Loucy (cell line): Measurements from ENCODE around the gene ROS1.
A peak's percentile ranks its signal among the peaks of the same experiment; 100 is the strongest.

Experiments
- H2AFZ ChIP-seq: fragments of 200-600 bp; sonication (generic); 2 replicates; pipeline ENCODE4 v1.6.0; 2016; ENCODE audit warnings: antibody characterized with exemption, mild to moderate bottlenecking, low read length, moderate library complexity
- H3F3A ChIP-seq: fragments of 200-600 bp; 2 replicates; pipeline ENCODE4 v1.6.0; 2016; ENCODE audit warnings: antibody characterized with exemption, low read depth, mild to moderate bottlenecking
- H3K27me3 ChIP-seq: fragments of 200-600 bp; sonication (generic); 2 replicates; pipeline ENCODE4 v1.6.1; 2014; ENCODE audit warnings: low read length, mild to moderate bottlenecking; ENCODE audit not compliant: insufficient read depth, poor library complexity, severe bottlenecking
- H3K36me3 ChIP-seq: fragments of 200-600 bp; sonication (generic); 2 replicates; pipeline ENCODE4 v1.6.1; 2016; ENCODE audit warnings: low read length; ENCODE audit not compliant: insufficient read depth
- H3K4me1 ChIP-seq: fragments of 200-600 bp; sonication (generic); 2 replicates; pipeline ENCODE4 v1.5.1; 2014; ENCODE audit warnings: low read length, mild to moderate bottlenecking; ENCODE audit not compliant: insufficient read depth, poor library complexity, severe bottlenecking
- H3K4me2 ChIP-seq: fragments of 200-600 bp; sonication (generic); 2 replicates; pipeline ENCODE4 v1.6.0; 2014; ENCODE audit warnings: antibody characterized with exemption, low read length, low read depth, mild to moderate bottlenecking; ENCODE audit not compliant: poor library complexity, severe bottlenecking
- H3K4me3 ChIP-seq: fragments of 200-600 bp; sonication (generic); 2 replicates; pipeline ENCODE4 v1.5.1; 2014; ENCODE audit warnings: low read length, mild to moderate bottlenecking, mixed read lengths; ENCODE audit not compliant: poor library complexity, severe bottlenecking
- H3K79me2 ChIP-seq: fragments of 200-600 bp; sonication (generic); 2 replicates; pipeline ENCODE4 v1.6.1; 2014; ENCODE audit warnings: low read length; ENCODE audit not compliant: insufficient read depth
- H3K9ac ChIP-seq: fragments of 200-600 bp; sonication (generic); 2 replicates; pipeline ENCODE4 v1.6.0; 2014; ENCODE audit warnings: mild to moderate bottlenecking, low read depth, low read length, moderate library complexity; ENCODE audit not compliant: poor library complexity, severe bottlenecking
- H3K9me2 ChIP-seq: fragments of 200-600 bp; sonication (generic); replicated peaks from 2 replicates; pipeline ENCODE4 v1.6.1; 2016; ENCODE audit warnings: low read depth, low read length, mixed read lengths
- H3K9me3 ChIP-seq: fragments of 200-600 bp; sonication (generic); 2 replicates; pipeline ENCODE4 v1.6.1; 2014; ENCODE audit warnings: mild to moderate bottlenecking, antibody characterized with exemption, low read length, low read depth; ENCODE audit not compliant: insufficient read depth
- H4K20me1 ChIP-seq: fragments of 200-600 bp; sonication (generic); 2 replicates; pipeline ENCODE4 v1.6.0; 2014; ENCODE audit warnings: antibody characterized with exemption, low read length, mild to moderate bottlenecking; ENCODE audit not compliant: insufficient read depth, poor library complexity, severe bottlenecking
- EZH2phosphoT487 ChIP-seq: fragments of 200-600 bp; IDR thresholded peaks from 2 replicates; pipeline ENCODE4 v1.6.1; 2018; ENCODE audit warnings: antibody characterized with exemption, mild to moderate bottlenecking, moderate library complexity, borderline replicate concordance
- TF ChIP-seq, protein P1 (sequence below): fragments of 200-600 bp; sonication (generic); conservative IDR thresholded peaks from 2 replicates; pipeline ENCODE4 v1.5.1; 2014; ENCODE audit warnings: mild to moderate bottlenecking, antibody characterized with exemption, low read length

The ROS1 gene

DNA sequence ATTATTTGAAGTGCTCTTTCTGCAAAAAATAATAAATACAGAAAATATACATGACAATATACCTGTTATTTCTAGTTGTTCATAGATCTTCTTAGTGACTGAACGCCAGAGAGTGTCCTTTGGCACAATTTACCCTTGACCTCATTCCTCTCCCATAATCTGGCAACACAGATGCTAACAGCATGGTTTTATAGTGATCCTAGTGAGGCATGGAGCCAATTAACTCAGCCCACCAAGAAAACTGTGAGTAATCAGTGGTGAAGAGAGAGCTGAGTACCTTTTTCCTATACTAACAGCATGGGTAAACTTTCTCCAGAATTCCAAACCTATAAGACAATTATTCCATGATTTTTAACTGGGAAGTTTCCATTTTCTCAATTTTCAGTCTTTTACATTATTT lies 99.3 kb downstream of the ROS1 start:
- TF ChIP-seq, protein P1, sequence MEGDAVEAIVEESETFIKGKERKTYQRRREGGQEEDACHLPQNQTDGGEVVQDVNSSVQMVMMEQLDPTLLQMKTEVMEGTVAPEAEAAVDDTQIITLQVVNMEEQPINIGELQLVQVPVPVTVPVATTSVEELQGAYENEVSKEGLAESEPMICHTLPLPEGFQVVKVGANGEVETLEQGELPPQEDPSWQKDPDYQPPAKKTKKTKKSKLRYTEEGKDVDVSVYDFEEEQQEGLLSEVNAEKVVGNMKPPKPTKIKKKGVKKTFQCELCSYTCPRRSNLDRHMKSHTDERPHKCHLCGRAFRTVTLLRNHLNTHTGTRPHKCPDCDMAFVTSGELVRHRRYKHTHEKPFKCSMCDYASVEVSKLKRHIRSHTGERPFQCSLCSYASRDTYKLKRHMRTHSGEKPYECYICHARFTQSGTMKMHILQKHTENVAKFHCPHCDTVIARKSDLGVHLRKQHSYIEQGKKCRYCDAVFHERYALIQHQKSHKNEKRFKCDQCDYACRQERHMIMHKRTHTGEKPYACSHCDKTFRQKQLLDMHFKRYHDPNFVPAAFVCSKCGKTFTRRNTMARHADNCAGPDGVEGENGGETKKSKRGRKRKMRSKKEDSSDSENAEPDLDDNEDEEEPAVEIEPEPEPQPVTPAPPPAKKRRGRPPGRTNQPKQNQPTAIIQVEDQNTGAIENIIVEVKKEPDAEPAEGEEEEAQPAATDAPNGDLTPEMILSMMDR = no peak
- TF ChIP-seq EZH2phosphoT487 = no peak
- no peaks in the 10 kb centered on the region for H3K36me3 ChIP-seq
- H3K27me3 ChIP-seq = no peaks in the 10 kb centered on the region
- H3K4me1 ChIP-seq = no peaks in the 10 kb centered on the region
- H2AFZ ChIP-seq = no peak overlapping the region
- H3K79me2 ChIP-seq = no peaks in the 10 kb centered on the region
- no peaks in the 10 kb centered on the region for H4K20me1 ChIP-seq
- no peaks in the 10 kb centered on the region for H3K9me3 ChIP-seq
- no peak overlapping the region for H3K4me3 ChIP-seq
- H3K4me2 ChIP-seq = no peak overlapping the region
- no peaks in the 10 kb centered on the region for H3F3A ChIP-seq
- no peak overlapping the region for H3K9ac ChIP-seq
- H3K9me2 ChIP-seq = no peaks in the 10 kb centered on the region

DNA sequence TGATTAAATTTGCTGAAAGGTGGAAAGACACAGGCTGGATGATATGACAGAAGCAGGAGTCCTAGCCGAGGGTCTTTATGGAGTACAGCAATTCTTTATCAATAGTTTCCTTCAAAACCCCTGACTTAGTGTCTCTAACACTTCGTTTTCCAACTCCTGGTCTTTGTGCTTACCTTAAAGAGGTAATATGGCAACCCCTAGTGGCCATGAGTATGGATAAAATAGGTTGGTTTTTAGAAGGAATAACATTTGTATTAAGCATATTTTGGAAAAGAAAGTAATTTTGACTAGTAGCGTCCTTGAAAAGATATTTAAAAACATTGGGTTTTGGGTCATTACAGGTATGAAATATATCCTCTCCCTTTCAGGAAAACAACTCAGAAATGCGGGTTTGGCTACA lies 108.5 kb downstream of the ROS1 start:
- H3K9me3 ChIP-seq = no peaks in the 10 kb centered on the region
- H3K9me2 ChIP-seq = no peaks in the 10 kb centered on the region
- no peak overlapping the region for H3K4me3 ChIP-seq
- no peak overlapping the region for H3K4me2 ChIP-seq
- TF ChIP-seq, protein P1 = peak; percentile 66
- TF ChIP-seq EZH2phosphoT487 = no peak
- H3K27me3 ChIP-seq = no peaks in the 10 kb centered on the region
- H3K4me1 ChIP-seq = no peaks in the 10 kb centered on the region
- no peak overlapping the region for H3K9ac ChIP-seq
- no peaks in the 10 kb centered on the region for H3K36me3 ChIP-seq
- H3F3A ChIP-seq = no peaks in the 10 kb centered on the region
- no peaks in the 10 kb centered on the region for H3K79me2 ChIP-seq
- no peak overlapping the region; the same call in 1 of the 2 replicates for H2AFZ ChIP-seq
- no peaks in the 10 kb centered on the region for H4K20me1 ChIP-seq

DNA sequence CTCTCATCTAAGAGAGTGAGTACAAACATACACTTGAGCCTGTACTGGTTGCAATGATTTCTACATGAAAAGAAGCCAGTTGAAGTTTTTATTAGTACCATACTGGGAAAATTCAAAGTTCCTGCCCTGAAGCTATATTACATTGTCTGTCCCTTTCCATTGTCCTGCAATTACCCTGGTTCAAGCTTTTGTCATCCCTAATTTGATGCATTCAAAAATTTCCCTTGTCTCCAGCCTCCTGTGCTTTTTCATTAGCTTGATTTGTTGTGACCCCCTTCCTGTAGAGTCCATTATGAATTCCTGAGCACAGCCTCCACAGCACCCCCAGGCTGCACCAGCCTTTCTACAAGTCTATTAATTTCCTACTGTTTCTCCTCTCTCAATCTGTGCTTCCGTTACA lies 114.0 kb downstream of the ROS1 start:
- no peak overlapping the region for H3K4me3 ChIP-seq
- no peaks in the 10 kb centered on the region for H3K27me3 ChIP-seq
- H3K4me1 ChIP-seq = no peaks in the 10 kb centered on the region
- no peaks in the 10 kb centered on the region for H3F3A ChIP-seq
- H3K9ac ChIP-seq = no peak overlapping the region
- no peaks in the 10 kb centered on the region for H4K20me1 ChIP-seq
- H3K9me3 ChIP-seq = no peaks in the 10 kb centered on the region
- H3K9me2 ChIP-seq = no peaks in the 10 kb centered on the region
- TF ChIP-seq EZH2phosphoT487 = no peak
- H2AFZ ChIP-seq = no peak overlapping the region
- no peaks in the 10 kb centered on the region for H3K79me2 ChIP-seq
- no peak overlapping the region for H3K4me2 ChIP-seq
- H3K36me3 ChIP-seq = no peaks in the 10 kb centered on the region

DNA sequence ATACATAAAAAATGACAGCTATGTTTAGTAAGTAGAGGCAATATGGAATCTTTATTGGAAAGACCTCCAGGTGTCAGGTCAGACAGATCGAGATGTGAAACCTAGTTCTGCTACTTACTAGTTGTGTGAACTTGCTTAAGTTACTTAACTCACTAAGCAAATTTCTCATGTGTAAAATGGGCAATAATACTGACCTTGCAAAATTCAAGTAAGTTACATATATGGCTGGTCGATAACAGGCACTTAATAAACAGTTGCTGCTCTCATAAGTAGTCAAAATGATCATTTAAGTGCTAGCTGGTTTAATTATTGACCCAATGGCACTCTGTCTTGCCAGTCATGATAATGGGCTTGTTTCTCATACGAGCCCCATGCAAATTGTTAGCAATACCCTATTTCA lies 114.4 kb downstream of the ROS1 start:
- no peaks in the 10 kb centered on the region for H4K20me1 ChIP-seq
- no peaks in the 10 kb centered on the region for H3K9me2 ChIP-seq
- TF ChIP-seq, protein P1 = no peak
- no peak for TF ChIP-seq EZH2phosphoT487
- no peaks in the 10 kb centered on the region for H3K4me1 ChIP-seq
- H3K9me3 ChIP-seq = no peaks in the 10 kb centered on the region
- H3K79me2 ChIP-seq = no peaks in the 10 kb centered on the region
- H3K36me3 ChIP-seq = no peaks in the 10 kb centered on the region
- no peaks in the 10 kb centered on the region for H3F3A ChIP-seq
- no peak overlapping the region for H3K4me3 ChIP-seq
- H3K27me3 ChIP-seq = no peaks in the 10 kb centered on the region
- H3K4me2 ChIP-seq = no peak overlapping the region
- H2AFZ ChIP-seq = no peak overlapping the region
- H3K9ac ChIP-seq = no peak overlapping the region
